ENCODE measurements around the gene SCD5.

DNA sequence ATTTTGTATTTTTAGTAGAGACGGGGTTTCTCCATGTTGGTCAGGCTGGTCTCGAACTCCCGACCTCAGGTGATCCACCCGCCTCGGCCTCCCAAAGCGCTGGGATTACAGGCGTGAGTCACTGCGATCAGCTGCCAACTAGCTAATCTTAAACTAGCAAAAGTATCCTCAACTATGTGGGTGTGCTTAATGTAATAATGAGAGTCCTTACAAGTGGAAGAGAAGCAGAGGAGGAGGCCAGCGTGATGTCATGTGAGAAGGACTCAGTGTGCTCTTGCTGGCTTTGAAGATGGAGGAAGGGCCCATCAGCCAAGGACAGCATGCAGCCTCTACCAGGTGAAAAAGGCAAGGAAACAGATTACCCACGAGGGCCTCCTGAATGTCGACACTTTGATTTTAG is 19.6 kb downstream of the SCD5 start:
- TF ChIP-seq, protein P1, sequence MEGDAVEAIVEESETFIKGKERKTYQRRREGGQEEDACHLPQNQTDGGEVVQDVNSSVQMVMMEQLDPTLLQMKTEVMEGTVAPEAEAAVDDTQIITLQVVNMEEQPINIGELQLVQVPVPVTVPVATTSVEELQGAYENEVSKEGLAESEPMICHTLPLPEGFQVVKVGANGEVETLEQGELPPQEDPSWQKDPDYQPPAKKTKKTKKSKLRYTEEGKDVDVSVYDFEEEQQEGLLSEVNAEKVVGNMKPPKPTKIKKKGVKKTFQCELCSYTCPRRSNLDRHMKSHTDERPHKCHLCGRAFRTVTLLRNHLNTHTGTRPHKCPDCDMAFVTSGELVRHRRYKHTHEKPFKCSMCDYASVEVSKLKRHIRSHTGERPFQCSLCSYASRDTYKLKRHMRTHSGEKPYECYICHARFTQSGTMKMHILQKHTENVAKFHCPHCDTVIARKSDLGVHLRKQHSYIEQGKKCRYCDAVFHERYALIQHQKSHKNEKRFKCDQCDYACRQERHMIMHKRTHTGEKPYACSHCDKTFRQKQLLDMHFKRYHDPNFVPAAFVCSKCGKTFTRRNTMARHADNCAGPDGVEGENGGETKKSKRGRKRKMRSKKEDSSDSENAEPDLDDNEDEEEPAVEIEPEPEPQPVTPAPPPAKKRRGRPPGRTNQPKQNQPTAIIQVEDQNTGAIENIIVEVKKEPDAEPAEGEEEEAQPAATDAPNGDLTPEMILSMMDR (IDR thresholded peaks at IDR 0.05; ENCODE audit: control extremely low read depth in 1 of 3, insufficient read depth in 1 of 3, low read depth in 1 of 3, low read length in 3 of 3): no peak
- TF ChIP-seq EP300 (IDR thresholded peaks at IDR 0.05; ENCODE audit: borderline replicate concordance in 1 of 2, low read depth in 2 of 2, low read length in 2 of 2) (no peak), RNF2 (IDR thresholded peaks at IDR 0.05; ENCODE audit: borderline replicate concordance, low read depth, low read length, missing control alignments, poor library complexity, severe bottlenecking) (no peak)
